HG03469 (cell line): Measurements from ENCODE around the gene COL13A1.

Source experiments
- ATAC-seq: cut with Tn5 transposase; IDR thresholded peaks from one replicate; pipeline ENCODE4 v1.9.1; 2021; ENCODE audit warnings: mild to moderate bottlenecking, moderate library complexity, moderate number of reproducible peaks; ENCODE audit not compliant: unreplicated experiment

Gene COL13A1

DNA sequence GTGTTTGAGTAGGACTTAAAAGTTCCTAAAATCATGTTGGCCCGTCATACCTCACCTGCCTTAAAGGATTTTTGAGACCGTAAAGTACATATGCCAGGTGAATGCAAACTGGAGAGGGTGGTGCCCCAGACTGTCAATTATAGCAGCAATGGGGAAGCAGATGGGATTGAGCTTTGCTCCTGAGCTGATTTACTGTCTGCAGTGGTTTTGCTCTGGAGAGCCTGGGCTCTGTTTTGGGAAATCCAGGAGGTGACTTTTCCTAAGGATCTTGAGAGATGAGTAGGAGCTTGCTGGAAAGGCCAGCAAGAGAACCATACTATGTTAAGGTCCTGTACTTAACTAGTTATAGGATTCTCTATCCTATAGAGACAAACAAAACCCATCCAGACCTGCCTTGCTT lies 43.0 kb downstream of the COL13A1 start:
- no peak for ATAC-seq

DNA sequence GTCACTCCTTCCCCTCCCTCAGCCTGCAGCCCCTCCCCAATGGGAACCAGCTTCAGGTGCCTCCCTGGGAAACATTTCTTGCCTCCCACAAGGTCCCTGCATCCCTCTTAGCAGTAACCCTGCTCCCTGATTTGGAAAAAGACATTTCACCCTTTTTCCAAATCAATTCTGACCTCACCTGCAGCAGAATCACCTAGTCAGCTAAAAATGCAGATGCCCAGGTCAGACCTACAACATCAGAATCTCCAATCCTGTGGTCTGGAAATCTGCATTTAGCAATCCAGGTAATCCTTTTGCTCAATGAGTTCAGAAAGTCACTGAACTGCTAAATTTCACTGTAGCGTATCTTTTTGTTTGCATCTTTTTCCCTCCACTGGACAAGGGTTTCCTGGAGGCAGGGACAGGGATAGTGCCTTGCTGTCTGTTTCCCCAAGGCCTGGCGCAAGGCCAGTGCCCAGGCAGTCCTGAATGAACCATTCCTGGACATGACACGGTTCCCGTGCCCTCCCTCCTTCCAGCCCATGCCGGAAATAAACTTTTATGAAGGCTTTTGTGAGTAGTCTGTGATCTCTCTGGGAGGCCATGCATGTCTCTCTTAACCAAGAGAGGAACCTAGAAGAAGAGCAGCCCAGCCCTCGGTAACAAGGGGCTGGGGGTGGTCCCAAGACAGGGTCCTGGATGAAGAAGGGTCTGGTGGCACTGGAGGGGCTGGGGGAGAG lies 44.0 kb downstream of the COL13A1 start:
- ATAC-seq, result no peak

DNA sequence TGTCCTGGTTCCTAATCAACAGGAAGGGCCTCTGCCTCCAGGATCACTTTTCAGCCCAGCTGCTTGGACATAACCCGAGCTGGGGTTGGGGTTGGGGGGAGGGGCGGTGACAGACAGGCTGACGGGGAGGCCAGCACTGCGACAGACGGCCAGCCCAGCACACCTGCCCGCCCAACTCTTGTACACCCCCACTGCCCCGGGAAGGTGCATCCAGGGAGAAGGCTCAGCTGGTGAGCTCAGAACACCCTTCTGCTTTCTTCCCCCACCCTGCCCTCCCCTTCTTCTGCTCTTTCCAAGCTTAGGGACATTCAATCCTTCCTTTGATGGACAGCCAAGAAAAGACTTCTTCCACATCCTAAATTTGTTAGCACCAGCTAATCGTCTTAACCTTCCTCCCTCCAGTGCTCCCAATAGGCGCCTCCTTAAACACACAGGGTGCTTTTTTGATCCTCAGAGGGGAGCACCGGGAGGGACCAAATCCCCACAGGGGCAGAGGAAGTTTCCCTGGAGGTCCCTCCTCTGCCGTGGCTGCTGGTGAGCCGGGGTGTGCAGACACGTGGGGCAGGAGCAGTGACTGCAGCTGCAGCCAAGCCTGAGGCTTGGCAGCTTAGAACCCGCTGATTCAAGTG lies 44.7 kb downstream of the COL13A1 start:
- ATAC-seq, result no peak

DNA sequence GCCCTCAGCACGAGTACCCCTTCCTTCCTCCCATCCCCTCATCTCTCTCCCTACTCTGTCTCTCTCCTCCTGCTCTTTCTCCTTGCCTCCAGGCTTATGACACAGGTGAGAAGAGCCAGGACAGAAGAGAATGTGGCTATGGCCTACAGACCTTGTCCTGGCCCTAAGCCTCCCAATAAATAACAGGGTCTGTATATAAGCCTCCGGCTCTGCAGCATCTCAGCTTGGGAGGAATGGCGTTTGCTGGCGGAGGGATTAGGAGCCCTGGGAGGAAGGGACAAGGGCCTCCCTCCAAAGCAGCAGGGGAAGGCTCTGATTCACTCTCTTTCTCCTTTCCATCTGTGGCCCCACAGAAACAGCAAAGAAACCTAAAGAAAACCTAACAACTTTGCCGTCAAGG lies 45.8 kb downstream of the COL13A1 start:
- no peak for ATAC-seq

- no peak for ATAC-seq
Measured at GRCh38 chr10:69847883-69848282, 46.2 kb downstream of the COL13A1 start.

DNA sequence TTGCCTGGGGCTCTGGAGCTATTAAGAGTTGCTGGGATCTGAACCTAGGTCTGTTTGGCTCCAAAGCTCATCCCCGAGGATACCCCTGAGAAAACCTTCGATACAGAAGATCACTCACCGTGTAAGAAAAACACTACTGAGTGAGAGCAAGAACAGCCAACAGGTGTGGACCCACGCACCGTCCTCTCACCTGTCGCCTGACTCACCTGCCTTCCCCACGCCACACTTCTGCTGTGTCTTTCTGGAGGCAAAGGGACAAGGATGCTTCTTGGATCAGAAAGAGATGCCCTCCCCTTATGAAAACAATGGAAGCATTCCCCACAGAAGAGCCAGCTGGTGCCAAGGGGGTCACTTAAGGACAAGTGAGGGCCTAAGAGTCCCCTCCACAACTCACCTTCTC lies 46.7 kb downstream of the COL13A1 start:
- ATAC-seq, result no peak

GRCh38 chr10:69849825-69850224 lies 48.1 kb downstream of the COL13A1 start:
- no peak for ATAC-seq

DNA sequence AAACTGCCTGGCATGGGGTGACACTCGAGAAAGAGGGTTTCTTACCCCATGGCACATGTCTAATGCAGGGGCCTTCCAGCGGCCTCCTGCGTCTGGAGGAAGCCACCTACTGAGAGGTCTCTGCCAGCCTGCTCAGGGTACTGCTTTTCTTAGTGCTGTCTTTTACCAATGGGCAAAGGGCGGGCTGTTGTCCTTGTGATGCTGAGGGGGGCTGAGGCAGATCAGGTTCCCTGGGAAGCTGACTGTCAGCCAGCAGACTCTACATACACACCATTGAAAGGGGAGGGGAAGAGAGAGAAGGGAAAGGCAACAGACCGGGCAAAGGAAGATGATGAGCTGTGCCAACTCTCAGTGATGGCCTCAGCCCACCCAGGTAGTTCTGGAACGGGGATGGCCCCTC lies 48.7 kb downstream of the COL13A1 start:
- no peak for ATAC-seq

DNA sequence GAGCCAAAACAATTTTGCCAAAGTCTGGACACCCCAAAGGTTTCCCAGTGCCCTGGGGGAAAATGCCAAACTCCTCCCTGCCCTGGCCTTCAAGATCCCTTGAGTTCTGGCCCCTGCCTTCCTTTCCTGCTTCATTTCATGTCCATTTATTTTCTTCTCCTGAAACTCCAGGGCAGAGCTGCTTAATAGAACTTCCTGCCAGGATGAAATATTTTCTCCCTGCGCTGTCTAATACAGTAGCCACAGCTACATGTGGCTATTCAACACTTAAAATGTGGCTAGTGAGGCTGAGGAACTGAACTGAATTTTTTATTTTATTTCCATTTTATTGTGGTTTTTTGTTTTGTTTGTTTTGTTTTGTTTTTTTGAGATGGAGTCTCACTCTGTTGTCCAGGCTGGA lies 49.6 kb downstream of the COL13A1 start:
- no peak for ATAC-seq

GRCh38 chr10:69853064-69853463 lies 51.4 kb downstream of the COL13A1 start:
- ATAC-seq, result no peak

GRCh38 chr10:69854511-69855345 lies 53.0 kb downstream of the COL13A1 start:
- ATAC-seq, result no peak

DNA sequence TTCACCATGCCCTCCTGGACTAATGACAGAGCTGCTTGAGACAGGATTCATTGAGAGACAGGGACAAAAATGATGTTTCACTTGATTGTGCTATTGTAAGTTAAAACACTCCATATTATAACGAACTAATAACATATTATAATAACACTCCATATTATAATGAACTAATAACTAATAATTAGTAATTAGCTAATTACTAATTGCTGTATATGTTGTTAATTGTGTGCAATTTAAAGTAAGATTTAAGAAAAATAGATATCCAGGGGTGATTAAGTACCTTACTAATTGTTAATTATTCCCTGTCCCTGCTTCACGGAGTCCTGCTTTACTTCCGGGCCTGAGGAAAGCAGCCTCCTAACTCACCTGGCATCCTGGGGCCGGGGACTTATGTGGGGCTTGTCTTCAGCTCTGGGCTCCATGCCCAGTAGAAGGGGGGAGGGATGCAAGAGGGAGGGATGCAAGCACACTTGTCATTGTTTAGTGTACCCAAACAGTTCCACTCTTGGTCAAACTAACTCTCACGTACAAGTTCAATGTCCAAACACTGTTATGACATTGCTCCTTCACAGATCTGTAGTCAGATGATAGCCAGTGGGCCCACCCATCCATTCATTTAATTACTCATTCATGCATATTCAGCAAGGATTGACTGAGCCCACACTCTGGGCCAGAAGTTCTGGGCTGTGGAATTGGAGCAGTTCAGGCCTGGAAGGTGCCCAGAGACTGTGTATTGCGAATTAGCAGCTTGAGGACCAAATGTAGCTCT lies 53.8 kb downstream of the COL13A1 start:
- ATAC-seq, result no peak

DNA sequence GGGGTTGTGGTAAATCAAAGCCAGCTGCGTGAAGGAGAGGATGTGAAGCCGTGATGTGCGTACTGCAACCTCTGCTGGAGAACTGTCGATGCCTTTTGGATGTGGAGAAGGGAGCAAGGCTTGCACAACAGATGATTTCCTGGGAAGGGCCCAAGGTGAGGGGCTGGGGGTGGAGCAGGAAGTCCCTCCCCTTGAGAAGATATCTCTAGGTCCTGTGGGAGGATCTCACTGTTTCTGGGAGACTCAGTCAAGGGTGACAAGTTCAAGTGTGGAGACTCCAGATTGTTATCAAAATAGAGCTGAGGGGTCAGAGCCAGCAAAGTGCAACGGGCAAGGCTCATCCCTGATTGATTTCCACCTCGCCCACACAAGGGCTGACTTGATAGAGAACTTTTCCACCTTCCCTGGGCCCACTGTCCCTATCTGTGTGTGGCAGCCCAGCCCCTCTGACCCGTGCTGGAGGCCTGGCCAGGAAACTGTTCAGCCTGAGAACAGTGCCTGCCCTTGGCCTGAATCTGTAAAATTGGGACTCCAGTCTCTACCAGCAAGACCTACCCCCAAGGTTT lies 55.0 kb downstream of the COL13A1 start:
- ATAC-seq, result no peak

GRCh38 chr10:69858201-69858600 lies 56.5 kb downstream of the COL13A1 start:
- no peak for ATAC-seq

DNA sequence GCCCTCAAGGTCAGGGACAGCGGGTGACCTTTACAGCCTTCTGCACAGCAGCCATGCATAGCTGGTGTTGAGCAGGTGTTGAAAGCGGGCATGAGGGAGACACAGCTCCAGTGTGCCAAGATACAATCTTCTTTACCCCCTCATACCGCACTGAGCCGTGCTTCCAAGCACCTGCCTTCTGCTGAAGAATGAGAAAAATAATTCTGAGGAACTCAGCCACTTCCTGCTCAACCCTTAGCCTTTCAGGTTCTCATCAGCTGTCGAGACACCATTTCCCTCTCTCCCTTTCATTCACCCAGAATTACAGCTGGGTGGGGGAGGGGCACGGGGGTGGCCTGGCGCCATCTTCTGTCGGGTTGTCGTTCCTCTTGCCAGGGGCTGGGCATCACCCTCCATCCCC lies 58.6 kb downstream of the COL13A1 start:
- ATAC-seq, result no peak

DNA sequence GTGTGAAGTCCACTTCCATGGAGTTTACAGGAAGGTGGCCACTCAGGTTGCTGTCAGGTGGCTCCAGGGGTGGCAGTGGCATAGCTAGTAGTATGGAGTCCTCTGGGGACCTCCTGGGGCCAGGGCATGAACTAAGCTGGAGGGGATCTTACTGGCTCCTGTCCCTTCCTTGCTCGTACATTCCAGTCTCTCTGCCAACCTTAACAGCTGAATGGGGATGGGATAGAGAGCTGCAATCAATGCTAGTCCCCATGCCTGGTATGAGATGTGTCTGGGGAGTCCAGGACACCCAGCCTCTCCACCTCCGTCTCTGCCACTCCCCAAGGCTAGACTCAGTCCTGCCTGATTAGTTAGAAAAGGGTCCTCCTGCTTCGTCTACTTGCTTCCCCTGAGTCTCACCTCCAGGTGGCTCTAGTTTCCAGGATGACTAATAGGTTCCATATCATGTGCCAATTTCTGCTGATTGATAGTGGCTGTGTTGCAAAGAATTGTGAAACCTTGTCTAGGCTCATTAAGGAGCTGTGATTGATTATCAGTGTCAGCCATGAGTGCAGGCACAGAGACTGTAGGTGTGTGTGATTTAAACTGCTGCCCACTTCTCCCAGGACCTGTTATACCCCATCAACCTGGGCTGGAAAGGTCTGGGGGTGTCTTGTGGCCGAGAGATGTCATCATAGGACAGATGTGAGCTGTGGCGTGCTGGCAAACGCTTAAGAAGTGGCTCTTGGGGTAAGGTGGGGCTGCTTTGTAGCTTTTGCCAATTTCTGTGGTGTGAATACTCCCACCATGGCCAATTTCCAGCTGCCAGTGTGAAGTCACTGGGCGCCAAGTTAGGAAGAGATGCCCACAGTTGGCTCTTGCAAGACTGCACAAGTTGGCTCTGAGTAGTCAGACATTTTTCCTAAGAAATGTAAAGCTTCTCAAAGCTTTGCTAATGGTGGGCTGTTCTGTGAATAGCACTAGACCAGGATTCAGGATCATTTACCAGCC lies 59.8 kb downstream of the COL13A1 start:
- ATAC-seq, result no peak

GRCh38 chr10:69862882-69863530 lies 61.3 kb downstream of the COL13A1 start:
- no peak for ATAC-seq

DNA sequence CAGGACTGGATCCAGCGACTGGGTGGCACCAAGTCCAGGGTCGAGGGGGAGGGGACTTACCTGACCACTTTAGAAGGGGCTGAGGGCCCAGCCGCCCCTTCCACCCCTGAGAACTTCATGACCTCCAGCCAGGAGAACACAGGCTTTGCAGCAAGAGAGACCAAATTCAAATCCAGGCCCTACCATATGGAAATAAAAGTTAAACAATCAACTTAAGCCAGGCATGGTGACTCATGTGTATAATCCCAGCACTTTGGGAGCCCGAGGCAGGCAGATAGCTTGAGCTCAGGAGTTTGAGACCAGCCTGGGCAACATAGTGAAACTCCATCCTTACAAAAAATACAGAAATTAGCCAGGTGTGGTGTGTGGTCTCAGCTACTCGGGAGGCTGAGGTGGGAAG lies 61.9 kb downstream of the COL13A1 start:
- no peak for ATAC-seq

DNA sequence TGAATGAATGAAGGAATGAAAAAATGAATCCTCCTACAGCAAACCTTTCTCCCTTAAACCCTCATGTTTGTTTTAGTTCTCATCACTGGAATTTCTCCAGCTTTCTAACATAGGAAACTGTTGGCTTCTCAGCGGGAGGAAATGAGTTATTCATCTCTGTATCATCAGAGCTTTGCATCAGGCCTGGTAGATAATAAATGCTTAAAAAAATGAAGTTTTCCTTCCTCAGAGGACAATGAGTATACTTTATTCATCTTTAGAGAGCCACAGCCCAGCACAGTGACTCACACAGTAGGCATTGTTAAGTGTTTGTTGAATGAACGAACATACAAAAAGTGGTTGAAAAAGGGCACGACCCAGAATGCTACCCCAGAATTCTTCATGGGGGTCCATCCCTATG lies 62.6 kb downstream of the COL13A1 start:
- no peak for ATAC-seq
